PC-9 (cell line): ENCODE measurements around the gene RADIL.

Source experiments
- EZH2 ChIP-seq: fragments of 200-600 bp; sonication (generic); IDR thresholded peaks from 2 replicates; pipeline ENCODE4 v1.8.0; 2017; ENCODE audit warnings: antibody characterized with exemption, low read depth
- TF ChIP-seq, protein P1 (sequence below): fragments of 200-600 bp; sonication (generic); conservative IDR thresholded peaks from 2 replicates; pipeline ENCODE4 v1.6.1; 2017; ENCODE audit warnings: mixed run types, antibody characterized with exemption, mild to moderate bottlenecking, moderate library complexity

DNA sequence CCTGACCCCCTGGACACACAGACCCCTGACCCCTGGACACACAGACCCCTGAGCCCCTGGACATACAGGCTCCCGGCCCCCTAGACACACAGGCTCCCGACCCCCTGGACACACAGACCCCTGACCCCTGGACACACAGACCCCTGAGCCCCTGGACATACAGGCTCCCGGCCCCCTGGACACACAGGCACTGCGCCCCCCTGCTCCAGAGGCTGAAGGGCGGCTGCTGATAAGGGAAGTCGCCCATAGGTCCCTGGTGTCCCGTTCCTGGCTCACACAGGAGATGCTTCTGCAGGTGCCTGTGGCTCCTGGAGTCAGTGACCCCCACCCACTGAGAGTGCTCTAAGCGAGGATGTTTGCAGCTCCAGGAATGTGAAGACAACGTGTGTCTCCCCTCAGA is 111.8 kb downstream of the RADIL start:
- TF ChIP-seq, protein P1, sequence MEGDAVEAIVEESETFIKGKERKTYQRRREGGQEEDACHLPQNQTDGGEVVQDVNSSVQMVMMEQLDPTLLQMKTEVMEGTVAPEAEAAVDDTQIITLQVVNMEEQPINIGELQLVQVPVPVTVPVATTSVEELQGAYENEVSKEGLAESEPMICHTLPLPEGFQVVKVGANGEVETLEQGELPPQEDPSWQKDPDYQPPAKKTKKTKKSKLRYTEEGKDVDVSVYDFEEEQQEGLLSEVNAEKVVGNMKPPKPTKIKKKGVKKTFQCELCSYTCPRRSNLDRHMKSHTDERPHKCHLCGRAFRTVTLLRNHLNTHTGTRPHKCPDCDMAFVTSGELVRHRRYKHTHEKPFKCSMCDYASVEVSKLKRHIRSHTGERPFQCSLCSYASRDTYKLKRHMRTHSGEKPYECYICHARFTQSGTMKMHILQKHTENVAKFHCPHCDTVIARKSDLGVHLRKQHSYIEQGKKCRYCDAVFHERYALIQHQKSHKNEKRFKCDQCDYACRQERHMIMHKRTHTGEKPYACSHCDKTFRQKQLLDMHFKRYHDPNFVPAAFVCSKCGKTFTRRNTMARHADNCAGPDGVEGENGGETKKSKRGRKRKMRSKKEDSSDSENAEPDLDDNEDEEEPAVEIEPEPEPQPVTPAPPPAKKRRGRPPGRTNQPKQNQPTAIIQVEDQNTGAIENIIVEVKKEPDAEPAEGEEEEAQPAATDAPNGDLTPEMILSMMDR: no peak
- TF ChIP-seq EZH2: no peak
